Activated CD8-positive, alpha-beta memory T cell treated with anti-CD3 and anti-CD28 coated beads for 36 hours (primary cell): ENCODE data around the gene LRRC45. TPM values are rescaled to one million over a fixed set of nuclear protein-coding genes. Genes with fewer than 3 reads are reported as not detected.

Experiments used
- CTCF ChIA-PET: fragments of 350-600 bp; sonication (Branson Sonifier 250); formaldehyde crosslinking; loops from one replicate; lab custom pipeline; 2021; ENCODE audit warnings: antibody characterized with exemption; lab: Charles Lee
- POLR2A ChIA-PET: fragments of 350-600 bp; sonication (Branson Sonifier 250); formaldehyde crosslinking; loops from one replicate; lab custom pipeline; 2021; ENCODE audit warnings: antibody characterized with exemption; lab: Charles Lee
- total RNA-seq, 2 experiments: library from RNA; stranded (reverse); gene quantifications; one replicate each; pipeline ENCODE4 v1.2.3, GENCODE V29; 2021

LRRC45 gene
- total RNA-seq, 2 experiments from 2014 or later, result 30.2 to 31.3 TPM

- POLR2A ChIA-PET, result interaction anchor here (0.6 to 2.3 kb wide), 8 partner anchors 15 to 311 kb away, joined by 3 to 8 read pairs (median 4); partner anchors contain the start of genes DCXR and PYCR1
- CTCF ChIA-PET, result interaction anchor here (0.6 to 4.2 kb wide), 13 partner anchors 7 to 189 kb away, joined by 3 to 66 read pairs (median 4); partner anchors contain the start of genes MCRIP1 and NOTUM
These were observed 660 bp upstream of the LRRC45 start, which contains the start of gene CENPX for GRCh38 chr17:82022310-82022980. TSS of gene CENPX (minus strand) at chr17:82022878. CDS start at chr17:82022861, 17 bp downstream.

- CTCF ChIA-PET, result interaction anchor here (0.5 to 2.0 kb wide), 4 partner anchors 9 to 113 kb away, joined by 3 to 6 read pairs (median 4); partner anchors contain the start of gene DCXR
These were observed 539 bp downstream of the LRRC45 start for GRCh38 chr17:82023447-82024241.

GRCh38 chr17:82024859-82025258, 1.8 kb downstream of the LRRC45 start:
- ChIA-PET POLR2A (no interaction called here), CTCF (no interaction called here)

More at GRCh38 chr17:82023447-82024241, 539 bp downstream of the LRRC45 start:
- POLR2A ChIA-PET, result interaction anchor here (1.0 to 2.3 kb wide), 4 partner anchors 14 to 92 kb away, joined by 3 to 8 read pairs (median 4); partner anchors contain the start of genes DCXR and PYCR1

- POLR2A ChIA-PET, result no interaction called here
- CTCF ChIA-PET, result no interaction called here
These were observed 2.4 kb downstream of the LRRC45 start for GRCh38 chr17:82025401-82026107.

GRCh38 chr17:82028246-82028645, 5.1 kb downstream of the LRRC45 start:
- POLR2A ChIA-PET, result no interaction called here
- CTCF ChIA-PET, result no interaction called here

- ChIA-PET CTCF (interaction anchor here (1.3 to 2.5 kb wide), 5 partner anchors 8 to 127 kb away, joined by 3 to 17 read pairs (median 4); no protein-coding TSS in a partner anchor), POLR2A (no interaction called here)
These were observed 5.9 kb downstream of the LRRC45 start for GRCh38 chr17:82028966-82029365.

- POLR2A ChIA-PET, result no interaction called here
- CTCF ChIA-PET, result interaction anchor here (1.3 to 2.5 kb wide), 7 partner anchors 9 to 128 kb away, joined by 3 to 17 read pairs (median 4); no protein-coding TSS in a partner anchor
These were observed 6.3 kb downstream of the LRRC45 start for GRCh38 chr17:82029391-82029790.

- CTCF ChIA-PET, result interaction anchor here (0.9 to 2.5 kb wide), 23 partner anchors 9 to 201 kb away, joined by 3 to 17 read pairs (median 4); partner anchors contain the start of genes MAFG and PYCR1
- POLR2A ChIA-PET, result interaction anchor here (0.6 to 1.5 kb wide), 6 partner anchors 53 to 176 kb away, joined by 3 to 7 read pairs (median 4); partner anchors contain the start of gene ASPSCR1
These were observed 6.9 kb downstream of the LRRC45 start for GRCh38 chr17:82029990-82030469.

- POLR2A ChIA-PET, result interaction anchor here (0.6 to 1.5 kb wide), 7 partner anchors 21 to 175 kb away, joined by 3 to 7 read pairs (median 3); partner anchors contain the start of genes ASPSCR1, GPS1 and RFNG
- CTCF ChIA-PET, result interaction anchor here (0.6 to 2.5 kb wide), 26 partner anchors 9 to 200 kb away, joined by 3 to 17 read pairs (median 4); partner anchors contain the start of genes MAFG and PYCR1
These were observed 7.6 kb downstream of the LRRC45 start for GRCh38 chr17:82030470-82031302.

- POLR2A ChIA-PET, result interaction anchor here (1.0 to 1.5 kb wide), 2 partner anchors 21 to 121 kb away, joined by 3 read pairs; partner anchors contain the start of genes GPS1 and RFNG
These were observed 8.3 kb downstream of the LRRC45 start, which contains the start of gene RAC3 for GRCh38 chr17:82031303-82031884. TSS of gene RAC3 (plus strand) at chr17:82031678. CDS start at chr17:82031762, 84 bp downstream.

GRCh38 chr17:82031885-82032627, 9.0 kb downstream of the LRRC45 start:
- ChIA-PET POLR2A (interaction anchor here (0.5 kb wide), 1 partner anchor 159 kb away, joined by 12 read pairs; no protein-coding TSS in a partner anchor), CTCF (interaction anchor here (1.0 to 1.4 kb wide), 2 partner anchors 9 to 160 kb away, joined by 3 to 6 read pairs; partner anchors contain the start of genes CENPX and LRRC45)

More at GRCh38 chr17:82031303-82031884, 8.3 kb downstream of the LRRC45 start, which contains the start of gene RAC3:
- CTCF ChIA-PET, result interaction anchor here (0.8 to 1.3 kb wide), 2 partner anchors 68 to 175 kb away, joined by 4 to 5 read pairs; no protein-coding TSS in a partner anchor

GRCh38 chr17:82033359-82034085, 10.4 kb downstream of the LRRC45 start:
- POLR2A ChIA-PET, result no interaction called here
- CTCF ChIA-PET, result no interaction called here

- ChIA-PET POLR2A (interaction anchor here (0.5 kb wide), 1 partner anchor 318 kb away, joined by 3 read pairs; no protein-coding TSS in a partner anchor), CTCF (interaction anchor here (0.6 to 2.1 kb wide), 5 partner anchors 15 to 119 kb away, joined by 3 to 8 read pairs (median 4); no protein-coding TSS in a partner anchor)
These were observed 11.4 kb downstream of the LRRC45 start for GRCh38 chr17:82034371-82035011.

GRCh38 chr17:82035488-82035887, 12.4 kb downstream of the LRRC45 start:
- POLR2A ChIA-PET, result interaction anchor here (1.3 kb wide), 2 partner anchors 19 to 63 kb away, joined by 3 read pairs; no protein-coding TSS in a partner anchor
- CTCF ChIA-PET, result interaction anchor here (0.6 to 2.1 kb wide), 7 partner anchors 14 to 390 kb away, joined by 3 to 8 read pairs (median 4); no protein-coding TSS in a partner anchor
